CD4-positive, alpha-beta T cell treated with Interleukin-10 for 1 hour (primary cell): ENCODE data around the gene RCAN3.
"Not testable (repeated sequence)": the region's sequence is repeated elsewhere in the genome, so short reads cannot be mapped to it uniquely, and the experiment has no call there.

Source experiments
- DNase-seq: peaks from one replicate; pipeline ENCODE4 v3.0.0-alpha.2; 2020

The RCAN3 gene

DNA sequence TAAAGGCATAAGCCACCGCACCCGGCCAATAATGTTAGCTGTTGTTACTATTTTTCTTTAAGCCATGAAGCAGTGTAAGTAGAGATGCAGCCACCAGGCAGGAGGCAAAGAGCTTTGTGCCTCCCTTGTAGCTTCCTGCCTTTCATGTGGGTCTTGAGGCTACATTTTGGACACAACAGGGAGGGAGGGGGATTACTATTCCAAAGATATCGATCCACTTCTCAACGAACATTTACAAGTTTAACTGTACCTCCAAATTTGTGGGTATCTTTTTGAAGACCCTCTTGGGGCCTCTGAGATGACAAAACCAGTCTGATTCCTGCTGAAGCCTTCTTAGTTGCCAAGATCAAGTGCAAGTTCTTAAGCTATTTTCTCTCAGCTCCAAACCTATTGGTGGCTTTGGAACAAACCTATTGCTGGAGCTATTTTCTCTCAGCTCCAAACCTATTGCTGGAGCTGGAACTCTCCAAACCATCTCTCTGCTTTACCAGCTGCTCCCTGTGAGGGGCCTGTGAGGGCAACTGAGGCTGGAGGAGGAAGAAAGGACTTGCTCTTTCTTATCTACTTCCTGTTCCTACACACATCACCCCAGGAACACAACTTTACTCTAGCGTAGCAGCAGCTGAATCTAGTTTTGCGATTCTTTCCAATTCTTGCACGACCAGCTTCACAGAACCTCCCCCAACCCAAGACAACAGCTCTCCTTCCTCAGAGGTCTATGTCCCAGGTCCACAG is 16.1 kb upstream of the RCAN3 start:
- DNase-seq = peak; percentile 67

DNA sequence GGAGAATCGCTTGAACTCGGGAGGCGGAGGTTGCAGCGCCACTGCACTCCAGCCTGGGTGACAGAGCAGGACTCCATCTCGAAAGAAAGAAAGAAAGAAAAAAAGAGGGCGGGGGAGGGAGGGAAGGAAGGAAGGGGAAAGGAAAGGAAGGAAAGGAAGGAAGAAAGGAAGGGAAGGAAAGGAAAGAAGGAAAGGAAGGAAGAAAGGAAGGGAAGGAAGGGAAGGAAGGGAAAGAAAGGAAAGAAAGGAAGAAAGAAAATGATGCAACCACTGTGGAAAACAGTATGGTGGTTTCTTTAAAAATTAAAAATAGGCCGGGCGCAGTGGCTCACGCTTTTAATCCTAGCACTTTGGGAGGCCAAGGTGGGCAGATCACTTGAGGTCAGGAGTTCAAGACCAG is 15.2 kb upstream of the RCAN3 start:
- no peak for DNase-seq

DNA sequence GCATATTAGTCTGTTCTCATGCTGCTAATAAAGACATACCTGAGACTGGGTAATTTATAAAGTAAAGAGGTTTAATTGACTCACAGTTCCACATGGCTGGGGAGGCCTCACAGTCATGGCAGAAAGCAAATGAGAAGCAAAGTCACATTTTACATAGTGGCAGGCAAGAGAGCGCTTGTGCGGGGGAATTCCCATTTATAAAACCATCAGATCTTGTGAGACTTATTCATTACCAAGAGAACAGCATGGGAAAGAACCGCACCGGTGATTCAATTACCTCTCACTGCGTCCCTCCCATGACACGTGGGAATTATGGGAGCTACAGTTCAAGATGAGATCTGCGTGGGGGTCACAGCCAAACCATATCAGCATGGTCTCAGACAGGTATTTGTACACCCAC is 14.5 kb upstream of the RCAN3 start:
- DNase-seq = peak; percentile 42

DNA sequence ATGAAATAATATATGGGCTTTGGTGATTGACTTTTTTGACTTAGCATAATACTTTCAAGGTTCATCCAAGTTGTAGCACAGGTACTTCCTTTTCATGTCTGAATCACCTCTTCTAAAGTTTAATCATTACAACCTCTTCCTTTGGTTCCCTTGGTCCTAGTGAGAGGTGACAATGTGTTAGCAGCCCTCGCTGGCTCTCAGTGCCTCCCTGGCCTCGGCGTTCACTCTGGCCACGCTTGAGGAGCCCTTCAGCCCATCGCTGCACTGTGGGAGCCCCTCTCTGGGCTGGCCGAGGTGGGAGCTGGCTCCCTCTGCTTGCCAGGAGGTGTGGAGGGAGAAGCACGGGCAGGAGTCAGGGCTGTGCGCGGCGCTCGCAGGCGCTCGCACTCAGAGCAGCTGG is 13.0 kb upstream of the RCAN3 start:
- DNase-seq = no peak

DNA sequence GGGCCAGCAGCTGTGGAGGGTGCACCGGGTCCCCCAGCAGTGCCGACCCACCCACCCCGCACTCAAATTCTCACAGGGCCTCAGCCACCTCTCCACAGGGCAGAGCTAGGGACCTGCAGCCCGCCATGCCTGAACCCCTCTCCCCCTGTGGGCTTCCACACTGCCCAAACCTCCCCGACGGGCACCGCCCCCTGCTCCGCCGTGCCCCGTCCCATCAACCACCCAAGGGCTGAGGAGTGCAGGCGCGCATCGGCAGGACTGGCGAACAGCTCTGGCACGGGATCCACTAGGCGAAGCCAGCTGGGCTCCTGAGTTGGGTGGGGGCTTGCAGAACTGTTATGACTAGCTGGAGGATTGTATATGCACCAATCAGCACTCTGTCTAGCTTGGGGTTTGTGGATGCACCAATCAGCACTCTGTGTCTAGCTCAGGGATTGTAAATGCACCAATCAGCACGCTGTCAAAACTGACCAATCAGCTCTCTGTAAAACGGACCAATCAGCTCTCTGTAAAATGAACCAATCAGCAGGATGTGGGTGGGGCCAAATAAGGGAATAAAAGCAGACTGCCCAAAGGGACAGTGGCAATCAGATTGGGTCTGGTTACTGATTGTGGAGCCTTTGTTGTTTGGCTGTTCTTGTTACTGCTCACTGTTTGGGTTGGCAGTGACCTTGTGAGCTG is 12.4 kb upstream of the RCAN3 start:
- no peak for DNase-seq

DNA sequence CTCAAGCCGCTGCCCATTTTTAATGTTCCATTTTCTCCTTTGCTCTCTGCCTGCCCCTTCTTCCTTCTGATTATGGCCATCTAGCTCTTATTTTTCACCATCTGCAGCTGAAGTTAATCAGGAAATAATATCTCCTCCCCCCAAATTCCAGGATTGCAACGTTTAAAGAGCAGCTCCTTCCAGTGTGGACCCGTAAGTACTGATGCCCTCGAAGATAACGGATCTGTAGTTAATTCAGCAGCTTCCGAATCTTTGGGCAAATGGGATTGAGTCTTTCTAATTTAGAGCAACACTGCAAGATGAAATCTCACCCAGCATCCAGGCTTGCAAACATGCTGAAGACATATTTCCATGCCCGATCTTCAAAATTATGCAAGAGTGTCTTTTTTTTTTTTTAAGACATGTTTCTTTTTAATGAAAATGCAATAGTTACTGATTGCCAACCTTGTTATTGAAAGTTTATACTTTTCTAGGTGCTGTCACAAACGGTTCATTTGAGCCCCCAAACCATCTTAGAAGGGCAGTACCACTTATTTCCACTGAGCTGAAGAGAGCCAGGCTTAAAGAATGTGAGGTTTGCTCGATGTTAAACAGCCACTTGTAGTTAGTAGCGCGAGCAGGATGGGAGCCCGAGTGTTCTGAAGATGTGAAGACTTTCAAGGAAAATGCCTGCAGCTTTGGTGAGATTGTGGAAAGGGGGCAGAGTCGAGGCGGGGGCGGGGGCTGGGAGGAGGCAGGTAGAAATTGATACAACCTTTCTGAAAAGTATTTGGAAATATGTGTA is 10.9 kb upstream of the RCAN3 start:
- no peak for DNase-seq

DNA sequence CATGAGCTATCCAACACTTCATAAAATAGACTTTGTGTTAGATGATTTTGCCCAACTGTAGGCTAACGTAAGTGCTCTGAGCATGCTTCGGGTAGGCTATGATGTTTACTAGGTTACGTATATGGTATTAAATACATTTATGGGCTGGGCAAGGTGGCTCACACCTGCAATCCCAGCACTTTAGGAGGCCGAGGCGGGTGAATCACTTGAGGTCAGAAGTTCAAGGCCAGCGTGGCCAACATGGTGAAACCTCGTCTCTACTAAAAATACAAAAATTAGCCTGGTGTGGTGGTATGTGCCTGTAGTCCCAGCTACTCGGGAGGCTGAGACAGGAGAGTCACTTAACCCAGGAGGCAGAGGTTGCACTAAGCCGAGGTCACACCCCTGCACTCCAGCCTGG is 9.7 kb upstream of the RCAN3 start:
- not testable (repeated sequence) for DNase-seq

DNA sequence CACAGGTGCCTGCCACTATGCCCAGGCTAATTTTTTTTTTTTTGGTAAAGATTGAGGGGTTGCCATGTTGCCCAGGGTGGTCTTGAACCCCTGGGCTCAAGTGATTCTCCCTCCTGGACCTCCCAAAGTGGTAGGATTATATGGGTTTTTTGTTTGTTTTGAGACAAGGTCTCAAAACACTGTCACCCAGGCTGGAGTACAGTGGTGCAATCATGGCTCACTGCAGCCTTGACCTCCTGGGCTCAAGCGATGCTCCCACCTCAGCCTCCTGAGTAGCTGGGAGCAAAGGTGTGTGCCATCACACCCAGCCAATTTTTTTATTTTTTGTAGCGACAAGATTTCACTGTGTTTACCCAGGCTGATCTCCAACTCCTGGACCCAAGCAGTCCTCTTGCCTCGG is 8.9 kb upstream of the RCAN3 start:
- DNase-seq = no peak

DNA sequence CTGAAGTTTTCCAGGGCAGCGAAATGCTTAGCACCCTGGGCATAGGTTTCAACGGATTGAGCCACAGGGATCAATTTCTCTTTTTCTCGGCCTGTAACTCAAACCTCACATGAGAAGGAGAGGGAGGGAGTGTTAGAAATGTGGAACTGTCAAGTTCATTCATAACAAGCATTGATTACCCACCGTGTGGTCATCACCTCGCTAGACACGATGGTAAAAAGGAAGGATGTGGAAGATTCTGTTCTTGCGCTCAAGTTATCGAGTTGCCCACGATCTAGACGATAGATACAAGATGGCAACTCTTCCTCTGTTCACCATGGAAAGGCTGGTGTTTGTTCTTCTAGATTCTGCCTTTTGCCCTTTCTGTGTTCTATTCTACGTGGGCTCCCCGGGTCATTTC is 4.0 kb upstream of the RCAN3 start:
- no peak for DNase-seq

DNA sequence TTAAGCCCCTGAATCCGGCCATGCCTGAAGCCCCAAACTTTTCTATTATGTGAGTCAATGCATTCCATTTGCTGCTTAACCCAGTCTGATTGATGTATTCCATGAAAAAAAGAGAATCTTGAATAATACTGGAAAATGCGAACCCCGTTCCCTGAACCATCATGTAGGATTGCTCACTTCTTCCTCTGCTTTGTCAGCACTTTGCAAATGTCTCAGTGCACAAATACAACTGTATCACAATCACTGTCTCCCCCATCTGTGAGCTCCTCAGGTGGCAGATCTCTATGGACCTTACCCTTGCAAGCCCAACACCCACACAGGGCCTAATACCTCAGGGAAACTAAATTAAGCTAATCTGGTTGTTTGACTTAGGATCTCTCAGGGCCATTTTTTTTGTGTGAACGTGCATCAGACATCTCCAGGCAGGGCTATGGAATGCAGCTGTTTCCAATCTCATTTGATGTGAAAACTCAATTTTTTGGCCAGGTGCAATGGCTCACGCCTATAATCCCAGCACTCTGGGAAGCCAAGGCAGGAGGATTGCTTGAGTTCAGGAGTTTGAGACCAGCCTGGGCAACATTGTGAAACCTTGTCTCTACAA is 2.1 kb upstream of the RCAN3 start:
- no peak for DNase-seq

DNA sequence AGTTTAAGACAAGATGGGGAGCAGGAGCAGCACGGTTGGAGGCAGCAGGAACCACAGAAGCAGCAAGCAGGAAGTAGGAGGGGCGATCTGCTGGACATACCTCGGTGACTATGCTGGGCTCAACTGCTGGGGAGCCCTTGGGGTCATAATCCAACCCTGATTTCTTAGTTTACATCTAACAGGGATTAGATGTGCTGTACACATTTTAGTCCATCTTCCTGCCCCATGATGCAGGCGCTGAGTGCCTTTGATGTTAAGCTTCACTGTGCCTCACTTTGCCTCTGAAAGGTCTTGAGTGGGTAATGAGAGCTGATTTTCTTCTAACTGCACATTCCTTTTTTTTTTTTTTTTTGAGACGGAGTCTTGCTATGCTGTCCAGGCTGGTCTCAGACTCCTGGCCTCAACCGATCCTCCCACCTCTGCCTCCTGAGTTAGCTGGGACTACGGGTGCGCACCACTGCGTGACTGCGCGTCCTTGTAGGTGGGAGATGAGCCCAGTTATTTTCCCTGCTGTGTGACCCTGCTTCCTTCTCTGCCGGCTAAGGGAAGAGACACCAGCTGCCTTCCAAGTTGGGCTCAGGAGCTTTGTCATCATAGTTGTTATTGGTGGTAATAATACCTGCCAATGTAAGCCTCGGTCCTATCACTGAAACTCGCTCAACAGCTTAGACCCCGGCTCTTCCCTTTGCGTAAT is 1.1 kb upstream of the RCAN3 start:
- DNase-seq = peak; percentile 48

DNA sequence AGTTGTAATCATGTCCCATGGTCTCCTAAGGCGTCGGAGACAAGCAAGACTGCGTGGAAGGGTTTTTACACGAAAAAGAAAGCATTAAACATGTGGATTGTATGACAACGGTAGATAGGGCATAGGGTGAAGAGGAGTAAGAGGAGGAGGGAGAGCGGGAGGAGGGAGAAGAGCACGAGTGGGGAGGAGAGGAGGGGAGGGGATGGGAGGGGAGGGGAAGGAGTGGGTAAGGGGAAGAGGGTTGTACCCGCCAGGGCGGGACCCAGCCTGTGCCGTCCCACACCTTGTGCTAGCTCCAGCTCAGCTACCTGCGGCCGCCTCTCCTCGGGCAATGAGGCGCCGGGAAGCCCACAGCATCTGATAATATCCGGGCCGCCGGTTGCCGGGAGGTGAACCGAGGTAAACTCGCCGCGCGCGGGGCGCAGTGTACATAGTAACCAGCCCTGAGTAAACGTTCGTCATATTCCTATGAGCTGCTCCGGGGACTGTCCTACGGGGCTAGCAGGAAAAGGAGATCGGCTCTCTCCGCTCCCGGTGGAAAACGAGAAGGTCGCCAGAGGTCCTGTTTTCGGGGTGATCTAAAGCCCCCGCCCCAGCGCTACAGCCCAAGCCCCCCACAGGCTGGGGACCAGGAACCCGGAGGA is 449 bp upstream of the RCAN3 start:
- DNase-seq = peak; percentile 88

DNA sequence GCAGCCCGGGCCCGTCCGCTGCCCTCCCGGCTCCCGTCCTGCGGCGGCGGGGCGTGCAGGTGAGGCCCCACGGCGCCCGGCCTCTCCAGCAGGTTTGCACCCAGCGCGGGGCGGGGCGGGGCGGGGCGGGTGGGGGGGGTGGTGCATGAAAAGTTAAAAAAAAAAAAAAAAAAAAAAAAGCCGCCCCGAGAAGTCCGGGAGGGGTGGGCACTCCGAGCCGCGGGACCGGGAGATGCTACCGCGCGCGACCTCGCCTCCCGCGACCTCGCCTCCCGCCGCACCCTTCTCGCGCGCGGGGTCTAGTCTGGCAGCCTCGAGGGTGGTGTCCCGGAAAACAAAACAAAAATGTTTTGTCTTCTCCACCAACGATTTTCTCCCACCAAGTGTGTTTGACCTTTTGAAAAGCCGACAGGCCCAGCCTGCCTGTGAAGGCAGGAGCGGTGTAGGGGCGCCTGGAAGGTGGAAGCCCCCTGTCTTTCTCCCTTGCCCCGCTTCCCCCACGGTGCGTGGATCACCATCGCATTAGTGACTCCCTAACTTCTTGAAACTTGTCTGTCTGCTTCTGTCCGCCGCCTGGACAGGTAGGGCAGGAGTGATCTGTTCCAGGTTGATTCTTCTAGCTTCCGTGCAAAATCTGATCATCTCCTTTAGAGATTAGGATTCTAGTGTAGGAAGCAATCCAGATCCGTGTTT is 569 bp downstream of the RCAN3 start:
- DNase-seq = no peak

DNA sequence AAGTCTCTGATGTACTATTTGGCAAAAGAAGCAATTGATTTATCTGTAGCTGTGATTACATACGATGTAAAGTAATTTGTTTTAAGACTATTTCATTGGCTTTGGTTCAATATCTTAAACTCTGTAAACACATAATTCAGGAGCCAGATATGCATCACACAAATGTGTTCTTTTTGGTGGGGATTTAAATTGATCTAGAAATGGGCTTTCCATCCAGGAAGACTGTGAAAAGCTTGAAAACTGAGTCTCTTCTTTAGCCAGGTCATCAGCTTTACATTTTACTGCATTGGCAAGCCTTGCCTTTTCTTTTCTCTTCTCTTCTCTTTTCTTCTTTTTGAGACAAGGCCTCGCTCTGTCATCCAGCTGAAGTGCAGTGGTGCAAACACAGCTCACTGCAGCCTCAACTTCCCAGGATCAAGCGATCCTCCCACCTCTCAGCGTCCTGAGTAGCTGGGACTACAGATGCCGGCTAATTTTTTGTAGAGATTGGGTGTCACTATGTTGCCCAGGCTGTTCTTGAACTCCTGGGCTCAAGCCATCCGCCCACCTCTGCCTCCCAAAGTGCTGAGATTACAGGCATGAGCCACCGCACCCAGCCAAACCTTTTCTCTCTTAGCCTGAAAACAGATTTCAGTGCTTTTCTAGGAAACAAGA is 1.4 kb downstream of the RCAN3 start:
- no peak for DNase-seq

DNA sequence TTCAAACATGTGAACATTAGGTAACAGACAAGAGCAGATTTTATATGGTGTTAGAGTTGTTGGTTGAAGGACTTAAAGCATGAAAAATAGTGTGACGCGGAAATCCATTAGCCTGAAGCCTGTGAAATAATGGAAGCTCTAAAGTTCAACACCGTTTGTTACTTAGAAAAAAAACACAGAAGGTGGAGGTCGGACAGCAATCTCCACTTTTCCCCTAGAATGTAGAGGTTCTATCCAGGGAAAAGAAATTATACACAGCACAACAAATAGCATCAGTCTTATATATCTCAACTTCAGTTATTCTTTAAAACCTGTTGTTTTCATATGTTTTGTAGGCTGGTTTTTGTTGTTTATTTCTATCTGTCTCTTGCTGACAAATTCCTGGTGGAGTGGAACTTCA is 1.9 kb downstream of the RCAN3 start:
- no peak for DNase-seq

DNA sequence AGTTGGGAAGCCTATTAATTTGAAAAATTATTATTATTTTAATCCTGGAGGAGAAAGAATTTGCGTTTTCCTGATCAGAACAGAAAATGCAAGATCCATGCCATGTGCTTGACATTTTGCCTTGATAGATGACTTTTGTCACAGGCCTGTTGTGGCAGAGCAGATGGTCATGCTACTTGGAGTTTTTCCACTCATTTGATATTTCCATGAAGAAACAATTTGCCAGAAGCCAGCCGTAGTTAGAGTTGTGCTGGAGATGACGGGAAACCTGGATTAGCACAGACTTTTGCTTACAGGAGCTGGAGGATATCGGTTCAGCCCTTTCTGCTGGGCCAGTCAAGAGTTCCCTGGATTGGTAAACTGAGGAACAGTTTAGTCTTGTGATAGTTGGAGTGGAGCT is 3.2 kb downstream of the RCAN3 start:
- DNase-seq = no peak

DNA sequence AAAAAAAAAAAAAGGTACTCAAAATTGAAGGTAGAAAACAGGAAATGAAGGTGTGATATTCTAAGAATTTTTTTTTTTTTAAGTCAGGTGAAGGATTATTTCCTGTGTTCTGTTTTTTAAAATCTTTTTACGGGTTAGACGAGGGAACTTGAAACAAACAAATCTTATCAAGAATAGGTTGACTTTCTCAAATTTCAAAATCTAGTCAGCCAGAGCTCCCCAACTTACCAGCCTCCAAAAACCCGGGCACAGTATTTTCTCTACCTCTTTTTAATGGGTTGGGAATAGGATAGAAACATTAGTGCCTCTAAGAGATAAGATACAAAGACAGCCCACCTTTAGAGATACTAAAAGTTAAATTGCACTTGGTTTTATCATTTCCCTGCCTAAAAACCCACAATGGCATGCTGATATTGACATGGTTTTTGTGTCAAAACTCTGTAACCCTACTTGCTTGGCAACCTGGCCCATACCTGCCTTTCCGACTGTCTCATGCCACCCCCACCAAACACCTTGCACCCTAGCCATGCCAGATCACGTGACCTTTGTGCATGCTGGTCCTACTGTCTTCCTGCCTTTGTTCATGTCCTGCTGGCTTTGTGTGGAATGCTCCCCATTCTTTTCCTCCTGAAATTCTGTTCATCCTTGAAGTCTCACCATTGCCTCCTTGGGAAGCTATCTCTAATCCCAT is 4.2 kb downstream of the RCAN3 start:
- peak; percentile 57 for DNase-seq

DNA sequence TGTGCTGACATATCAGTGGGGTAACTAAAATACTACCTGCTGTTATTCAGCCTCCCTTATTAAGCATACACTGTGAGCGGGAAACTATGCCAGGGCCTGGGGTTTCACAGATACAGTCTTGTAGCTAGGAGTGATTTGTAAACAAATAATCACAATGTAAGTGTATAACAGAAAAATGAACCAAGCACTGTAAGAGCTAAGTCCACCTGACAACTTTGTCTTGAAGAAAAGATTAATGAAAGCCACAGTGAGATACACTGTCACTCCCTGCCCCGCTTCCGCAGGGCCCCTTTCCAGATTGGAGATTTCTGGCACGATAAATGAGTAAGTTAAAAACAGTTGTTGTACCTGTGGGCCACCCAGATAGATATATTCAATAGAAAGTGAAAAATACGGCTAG is 4.8 kb downstream of the RCAN3 start:
- DNase-seq = peak; percentile 63

DNA sequence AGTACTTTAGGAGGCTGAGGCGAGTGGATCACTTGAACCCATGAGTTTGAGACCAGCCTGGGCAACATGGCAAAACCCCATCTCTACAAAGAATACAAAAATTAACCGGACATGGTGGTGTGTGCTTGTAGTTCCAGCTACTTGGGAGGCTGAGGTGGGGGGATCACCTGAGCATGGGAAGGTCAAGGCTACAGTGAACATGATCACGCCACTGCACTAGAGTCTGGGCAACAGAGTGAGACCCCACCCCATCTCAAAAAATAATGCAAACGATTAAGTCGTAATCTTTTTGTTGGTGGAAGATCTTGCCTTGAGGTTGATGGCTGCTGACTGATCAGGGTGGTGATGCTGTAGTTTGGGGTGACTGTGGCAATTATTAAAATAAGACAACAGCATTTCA is 6.3 kb downstream of the RCAN3 start:
- no peak for DNase-seq

DNA sequence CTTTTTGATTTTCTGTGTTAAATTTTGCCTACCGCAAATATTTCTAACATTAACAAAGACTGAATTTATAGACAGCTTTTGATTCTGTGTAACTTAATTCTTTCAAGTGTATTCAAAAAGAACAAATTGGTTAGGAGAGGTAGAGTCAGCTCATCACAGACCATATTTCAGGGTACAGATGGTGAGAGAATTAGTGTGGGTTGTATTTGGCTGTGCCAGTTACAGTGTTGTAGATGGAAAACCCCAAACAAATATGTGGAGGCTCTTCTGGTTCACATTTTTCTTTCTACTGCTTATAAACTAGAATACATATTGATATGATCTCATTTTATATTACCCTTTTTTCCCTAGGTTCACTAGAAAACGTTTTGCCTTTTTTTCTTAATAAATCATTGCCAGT is 11.1 kb downstream of the RCAN3 start:
- no peak for DNase-seq

DNA sequence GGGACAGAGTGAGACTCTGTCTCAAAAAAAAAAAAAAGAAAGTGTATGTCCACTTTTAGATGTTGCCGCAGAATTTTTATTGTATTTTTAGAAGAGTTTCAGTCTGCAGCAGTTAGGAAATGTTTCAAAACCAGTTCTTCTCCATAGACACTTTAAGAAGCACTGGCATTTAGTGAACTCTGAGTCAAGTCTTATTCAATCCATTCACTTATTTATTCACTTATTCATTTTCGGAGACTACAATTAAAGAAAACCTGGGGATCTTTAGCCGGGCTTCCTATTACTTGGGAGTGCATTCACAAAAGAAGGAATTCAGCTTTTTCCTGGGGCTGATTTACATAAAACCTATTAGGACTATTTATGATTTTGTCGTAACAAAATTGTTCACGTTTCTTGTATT is 12.3 kb downstream of the RCAN3 start:
- no peak for DNase-seq
